ENCODE data around the gene NAT9. TPM values are rescaled to one million over a fixed set of nuclear protein-coding genes. Genes with fewer than 3 reads are reported as not detected.

Gene NAT9
- total and polyA plus RNA-seq, 2 donors (not counting 1 experiment from before 2014, with no cell fraction given), result 66.6 to 73.6 TPM

DNA sequence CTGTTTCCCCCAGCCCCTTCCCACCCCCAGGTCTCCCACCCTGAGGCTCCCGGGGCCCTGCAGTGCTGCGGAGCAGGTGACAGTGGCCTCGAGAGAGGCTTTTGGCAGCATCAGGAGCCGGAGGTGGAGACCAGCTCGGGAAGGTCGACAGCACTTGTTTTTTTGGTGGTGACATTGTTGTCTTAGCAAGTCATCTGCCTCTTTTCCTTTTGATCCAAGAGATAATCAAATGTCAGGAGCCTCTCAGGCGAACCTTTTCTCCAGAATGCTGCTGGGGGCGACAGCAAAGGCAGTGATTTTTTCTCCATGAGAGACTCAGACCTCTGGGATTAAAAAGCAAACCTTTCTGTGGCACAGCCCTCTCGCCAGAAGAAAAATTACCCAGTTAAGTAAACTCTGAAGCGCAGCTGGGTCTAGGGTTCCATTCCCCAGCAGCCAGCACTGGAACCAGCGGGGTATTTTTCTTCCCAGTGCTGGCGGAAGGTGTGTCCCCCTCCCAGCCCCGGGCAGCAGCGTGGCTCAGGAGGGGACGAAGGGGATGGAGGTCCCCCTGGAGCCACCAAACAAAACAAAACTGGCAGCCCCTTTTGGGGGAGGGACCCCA is 46.3 kb upstream of the NAT9 start:
- intact Hi-C loops (cut with micrococcal nuclease), result no loop called here
- H3K4me2 ChIP-seq (replicated peaks; ENCODE audit: low read depth, low read length, poor library complexity, severe bottlenecking), result no peak overlapping the region
- no peaks in the 10 kb centered on the region for H3K4me1 Mint-ChIP-seq
- H3K9me3 ChIP-seq (ENCODE audit: control extremely low read depth in 1 of 3, control insufficient read depth in 2 of 3, insufficient read depth in 1 of 3, low read length in 2 of 3), result no peaks in the 10 kb centered on the region
- ATAC-seq (ENCODE audit: low read depth) (no peak), DNase-seq (no peak)
- no peak overlapping the region for H3K4me3 Mint-ChIP-seq
- no peak overlapping the region for H2AFZ ChIP-seq (ENCODE audit: insufficient read depth, low read depth, low read length, poor library complexity, severe bottlenecking)
- H3K27me3 Mint-ChIP-seq, result no peaks in the 10 kb centered on the region
- no peak overlapping the region for H3K27ac ChIP-seq (ENCODE audit: low read length in 2 of 2)
- H3K27ac Mint-ChIP-seq, result no peak overlapping the region
- no peak overlapping the region for H3K9ac ChIP-seq (ENCODE audit: low read length)
- no peaks in the 10 kb centered on the region for H4K20me1 ChIP-seq (ENCODE audit: control insufficient read depth, insufficient read depth, low read length, poor library complexity, severe bottlenecking)
- H3K4me1 ChIP-seq (ENCODE audit: control insufficient read depth in 2 of 2, insufficient read depth in 2 of 2, low read length in 2 of 2), result no peaks in the 10 kb centered on the region
- no peaks in the 10 kb centered on the region for H3K27me3 ChIP-seq (replicated peaks in 1 of 4; ENCODE audit: control extremely low read depth in 1 of 4, control insufficient read depth in 3 of 4, insufficient read depth in 4 of 4, low read length in 3 of 4)
- no peak overlapping the region for H3K4me3 ChIP-seq (ENCODE audit: control extremely low read depth in 1 of 5, extremely low read depth in 1 of 5, insufficient read depth in 1 of 5, low read depth in 2 of 5, low read length in 4 of 5)
- POLR2A ChIA-PET, result no interaction called here
- TF ChIP-seq, protein P1, sequence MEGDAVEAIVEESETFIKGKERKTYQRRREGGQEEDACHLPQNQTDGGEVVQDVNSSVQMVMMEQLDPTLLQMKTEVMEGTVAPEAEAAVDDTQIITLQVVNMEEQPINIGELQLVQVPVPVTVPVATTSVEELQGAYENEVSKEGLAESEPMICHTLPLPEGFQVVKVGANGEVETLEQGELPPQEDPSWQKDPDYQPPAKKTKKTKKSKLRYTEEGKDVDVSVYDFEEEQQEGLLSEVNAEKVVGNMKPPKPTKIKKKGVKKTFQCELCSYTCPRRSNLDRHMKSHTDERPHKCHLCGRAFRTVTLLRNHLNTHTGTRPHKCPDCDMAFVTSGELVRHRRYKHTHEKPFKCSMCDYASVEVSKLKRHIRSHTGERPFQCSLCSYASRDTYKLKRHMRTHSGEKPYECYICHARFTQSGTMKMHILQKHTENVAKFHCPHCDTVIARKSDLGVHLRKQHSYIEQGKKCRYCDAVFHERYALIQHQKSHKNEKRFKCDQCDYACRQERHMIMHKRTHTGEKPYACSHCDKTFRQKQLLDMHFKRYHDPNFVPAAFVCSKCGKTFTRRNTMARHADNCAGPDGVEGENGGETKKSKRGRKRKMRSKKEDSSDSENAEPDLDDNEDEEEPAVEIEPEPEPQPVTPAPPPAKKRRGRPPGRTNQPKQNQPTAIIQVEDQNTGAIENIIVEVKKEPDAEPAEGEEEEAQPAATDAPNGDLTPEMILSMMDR (IDR thresholded peaks at IDR 0.05), result no peak
- no peak for TF ChIP-seq EZH2 (IDR thresholded peaks at IDR 0.05; ENCODE audit: borderline replicate concordance, insufficient read depth, low read depth, low read length, poor library complexity, severe bottlenecking)
- H3K79me2 ChIP-seq (ENCODE audit: control insufficient read depth, insufficient read depth, low read length), result no peaks in the 10 kb centered on the region
- WGBS (ENCODE audit: insufficient coverage), result 90% methylated on average over 8 of the region's 15 CpGs
- CTCF ChIA-PET, result no interaction called here
- peaks cover 0 to 8% of the 10 kb centered on the region in 2 experiments for H3K36me3 ChIP-seq (replicated peaks in 1 of 2; ENCODE audit: control extremely low read depth in 1 of 2, control insufficient read depth in 1 of 2, extremely low read depth in 1 of 2, insufficient read depth in 2 of 2, low read length in 1 of 2)
- H3K9me3 Mint-ChIP-seq (ENCODE audit: insufficient read depth), result no peaks in the 10 kb centered on the region

DNA sequence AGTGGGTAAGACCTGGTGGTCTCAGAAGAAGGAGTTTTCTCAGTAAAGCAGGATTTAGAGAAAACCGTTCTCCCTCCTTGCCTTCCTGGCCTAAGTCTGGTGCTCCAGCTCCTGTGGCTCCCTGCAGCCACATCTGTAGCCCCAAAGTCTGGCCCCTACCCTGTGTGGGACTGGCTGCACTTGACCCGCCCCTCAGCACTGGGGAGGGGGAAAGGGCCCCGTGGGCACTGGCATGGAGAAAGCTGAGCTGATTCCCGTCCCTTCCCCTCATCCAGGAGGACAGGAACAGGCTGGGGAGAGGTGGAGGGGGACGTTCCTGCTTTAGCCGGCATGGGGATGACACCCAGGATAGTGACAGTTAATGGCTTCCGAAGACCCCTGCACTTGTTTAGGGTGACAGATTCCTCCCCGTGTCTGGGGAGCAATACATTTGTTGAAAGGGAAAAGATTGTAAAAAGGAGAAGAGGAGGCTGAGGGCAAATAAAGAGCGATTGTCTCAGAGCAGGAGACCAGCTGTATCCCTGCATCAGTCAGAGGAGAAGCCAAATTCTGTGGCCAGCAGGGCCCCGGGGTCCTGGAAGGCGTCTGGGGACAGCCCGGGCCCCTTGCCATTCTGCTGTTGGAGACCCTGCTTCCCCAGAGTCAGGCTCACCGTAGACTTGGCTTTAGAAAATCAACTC is 45.6 kb upstream of the NAT9 start:
- ATAC-seq (ENCODE audit: low read depth), result no peak
- H3K4me3 Mint-ChIP-seq, result no peak overlapping the region
- WGBS (ENCODE audit: insufficient coverage), result 97% methylated on average over 10 of the region's 13 CpGs
- H3K9me3 Mint-ChIP-seq (ENCODE audit: insufficient read depth), result no peaks in the 10 kb centered on the region
- Histone ChIP-seq H3K4me3 (ENCODE audit: control extremely low read depth in 1 of 5, extremely low read depth in 1 of 5, insufficient read depth in 1 of 5, low read depth in 2 of 5, low read length in 4 of 5) (no peak overlapping the region), H3K79me2 (ENCODE audit: control insufficient read depth, insufficient read depth, low read length) (no peaks in the 10 kb centered on the region), H2AFZ (ENCODE audit: insufficient read depth, low read depth, low read length, poor library complexity, severe bottlenecking) (no peak overlapping the region), H3K27ac (ENCODE audit: low read length in 2 of 2) (no peak overlapping the region), H3K36me3 (replicated peaks in 1 of 2; ENCODE audit: control extremely low read depth in 1 of 2, control insufficient read depth in 1 of 2, extremely low read depth in 1 of 2, insufficient read depth in 2 of 2, low read length in 1 of 2) (peaks cover 0 to 8% of the 10 kb centered on the region in 2 experiments), H3K9me3 (ENCODE audit: control extremely low read depth in 1 of 3, control insufficient read depth in 2 of 3, insufficient read depth in 1 of 3, low read length in 2 of 3) (no peaks in the 10 kb centered on the region), H3K9ac (ENCODE audit: low read length) (no peak overlapping the region), H3K4me2 (replicated peaks; ENCODE audit: low read depth, low read length, poor library complexity, severe bottlenecking) (no peak overlapping the region), H3K27me3 (replicated peaks in 1 of 4; ENCODE audit: control extremely low read depth in 1 of 4, control insufficient read depth in 3 of 4, insufficient read depth in 4 of 4, low read length in 3 of 4) (no peaks in the 10 kb centered on the region), H3K4me1 (ENCODE audit: control insufficient read depth in 2 of 2, insufficient read depth in 2 of 2, low read length in 2 of 2) (no peaks in the 10 kb centered on the region), H4K20me1 (ENCODE audit: control insufficient read depth, insufficient read depth, low read length, poor library complexity, severe bottlenecking) (no peaks in the 10 kb centered on the region)
- H3K27me3 Mint-ChIP-seq, result no peaks in the 10 kb centered on the region
- CTCF ChIA-PET, result no interaction called here
- intact Hi-C loops (cut with micrococcal nuclease), result no loop called here
- no peak overlapping the region for H3K27ac Mint-ChIP-seq
- DNase-seq, result no peak
- POLR2A ChIA-PET, result no interaction called here
- TF ChIP-seq, protein P1 (IDR thresholded peaks at IDR 0.05), result no peak
- no peak for TF ChIP-seq EZH2 (IDR thresholded peaks at IDR 0.05; ENCODE audit: borderline replicate concordance, insufficient read depth, low read depth, low read length, poor library complexity, severe bottlenecking)
- H3K4me1 Mint-ChIP-seq, result no peaks in the 10 kb centered on the region

All from B cell (primary cell).